Activated CD4-positive, alpha-beta T cell treated with anti-CD3 and anti-CD28 coated beads for 36 hours (primary cell): ENCODE data around the gene MICAL2. TPM values are rescaled to one million over a fixed set of nuclear protein-coding genes. Genes with fewer than 3 reads are reported as not detected.

Experiments used
- ATAC-seq: fragments of 200-7000 bp; cut with Tn5 transposase; one replicate; pipeline ENCODE4 v1.10.0; 2021; ENCODE audit warnings: mild to moderate bottlenecking, moderate library complexity
- CTCF ChIA-PET: fragments of 350-600 bp; sonication (Branson Sonifier 250); formaldehyde crosslinking; loops from one replicate; lab custom pipeline; 2021; ENCODE audit warnings: antibody characterized with exemption; lab: Charles Lee
- POLR2A ChIA-PET: fragments of 350-600 bp; sonication (Branson Sonifier 250); formaldehyde crosslinking; loops from one replicate; lab custom pipeline; 2021; ENCODE audit warnings: antibody characterized with exemption, inconsistent platforms; lab: Charles Lee
- DNase-seq: peaks from one replicate; pipeline ENCODE4 v3.0.0-alpha.2; 2020
- H3K27ac Mint-ChIP-seq: one replicate; pipeline ENCODE4 v1.8.0; 2021; ENCODE audit warnings: mixed read lengths
- H3K27me3 Mint-ChIP-seq: one replicate; pipeline ENCODE4 v1.8.0; 2021; ENCODE audit warnings: mixed read lengths
- H3K36me3 Mint-ChIP-seq: one replicate; pipeline ENCODE4 v1.8.0; 2021; ENCODE audit warnings: low read depth, mixed read lengths
- H3K4me1 Mint-ChIP-seq: one replicate; pipeline ENCODE4 v1.8.0; 2021; ENCODE audit warnings: mixed read lengths
- H3K4me3 Mint-ChIP-seq: one replicate; pipeline ENCODE4 v1.8.0; 2021; ENCODE audit warnings: mild to moderate bottlenecking, moderate library complexity, mixed read lengths
- H3K9me3 Mint-ChIP-seq: one replicate; pipeline ENCODE4 v1.8.0; 2021; ENCODE audit warnings: low read depth, mixed read lengths
- intact Hi-C, 2 experiments: fragments of 100-400 bp; cut with DNase I in 1 of 2; cut with micrococcal nuclease in 1 of 2; formaldehyde crosslinking; loops; one replicate each; pipeline versions ENCODE4 v1.14.2 to v1.15.1; 2022 to 2024; cut with DNase I, micrococcal nuclease
- total RNA-seq, 2 experiments: library from RNA; stranded (reverse); gene quantifications; one replicate each; pipeline ENCODE4 v1.2.3, GENCODE V29; 2021

MICAL2 gene
- total RNA-seq, 2 experiments from 2014 or later = 186 to 207 TPM

DNA sequence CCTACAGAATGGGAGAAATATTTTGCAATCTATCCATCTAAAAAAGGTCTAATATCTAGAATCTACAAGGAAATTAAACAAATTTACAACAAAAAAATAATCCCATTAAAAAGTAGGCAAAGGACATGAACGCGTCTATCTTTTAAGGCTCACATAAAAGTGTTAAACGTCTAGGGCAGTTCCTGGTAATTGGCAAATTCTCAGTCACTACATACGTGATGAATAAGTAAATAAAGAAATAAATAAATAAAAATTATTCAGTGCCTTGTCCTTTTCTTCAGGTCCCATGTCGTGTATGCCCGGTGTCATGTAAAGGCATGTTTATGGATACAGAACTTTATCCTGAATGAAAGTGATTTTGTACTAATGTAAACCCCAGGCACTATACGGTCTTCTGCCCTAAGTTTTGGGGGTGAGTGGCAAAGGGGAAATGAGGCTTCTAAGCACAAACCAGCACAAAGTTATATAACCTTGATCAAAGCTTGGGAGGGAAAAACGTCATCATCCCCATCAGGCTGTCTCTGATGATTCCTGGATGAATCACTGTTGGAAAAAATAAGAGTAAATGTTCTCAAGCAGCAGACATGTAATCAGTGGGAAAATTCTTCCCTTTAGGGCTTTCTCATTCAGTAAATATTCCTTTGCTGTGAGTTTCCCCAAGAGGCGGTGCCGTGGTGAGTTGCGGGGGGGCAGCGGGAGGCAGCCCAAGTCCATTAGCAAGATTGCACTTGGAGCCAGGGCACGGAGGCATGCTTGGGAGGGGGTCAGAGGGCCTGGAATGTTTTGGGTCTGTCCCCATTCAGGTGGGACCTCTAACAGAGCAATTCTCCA, 30.4 kb upstream of the MICAL2 start:
- ChIA-PET POLR2A (no interaction called here), CTCF (interaction anchor here (0.6 kb wide), 1 partner anchor 75 kb away, joined by 4 read pairs; no protein-coding TSS in a partner anchor)
- Mint-ChIP-seq H3K27ac (no peak overlapping the region), H3K4me3 (no peak overlapping the region), H3K4me1 (peaks cover 6% of the 10 kb centered on the region), H3K27me3 (no peaks in the 10 kb centered on the region), H3K36me3 (no peaks in the 10 kb centered on the region), H3K9me3 (no peaks in the 10 kb centered on the region)
- no peak for ATAC-seq
- no peak for DNase-seq
- intact Hi-C loops = no loop called here

DNA sequence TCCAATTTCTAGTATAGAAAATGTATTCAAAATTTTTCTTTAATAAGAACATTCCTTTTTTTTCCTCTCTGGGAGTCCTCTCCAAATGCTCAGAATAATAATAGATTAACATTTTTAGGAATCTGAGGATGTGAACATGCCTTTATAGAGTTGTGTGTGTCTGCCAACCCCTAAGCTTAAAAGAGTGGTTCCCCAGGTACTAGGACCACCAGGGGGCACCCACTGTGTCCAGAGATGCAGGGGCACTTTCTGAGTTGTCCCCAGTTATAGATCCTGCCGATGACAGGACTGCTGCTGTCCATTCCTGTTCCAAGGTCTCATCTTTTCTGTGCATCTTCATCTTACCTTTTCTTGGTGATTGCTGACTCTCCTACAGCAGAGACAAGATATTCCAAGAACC, 27.0 kb upstream of the MICAL2 start:
- ATAC-seq (no peak), DNase-seq (peak; percentile 40)
- Mint-ChIP-seq H3K27ac (no peak overlapping the region), H3K27me3 (no peaks in the 10 kb centered on the region), H3K36me3 (no peaks in the 10 kb centered on the region), H3K4me1 (peaks cover 36% of the 10 kb centered on the region), H3K4me3 (no peak overlapping the region), H3K9me3 (no peaks in the 10 kb centered on the region)
- POLR2A ChIA-PET = no interaction called here
- CTCF ChIA-PET = no interaction called here
- intact Hi-C loops = no loop called here

DNA sequence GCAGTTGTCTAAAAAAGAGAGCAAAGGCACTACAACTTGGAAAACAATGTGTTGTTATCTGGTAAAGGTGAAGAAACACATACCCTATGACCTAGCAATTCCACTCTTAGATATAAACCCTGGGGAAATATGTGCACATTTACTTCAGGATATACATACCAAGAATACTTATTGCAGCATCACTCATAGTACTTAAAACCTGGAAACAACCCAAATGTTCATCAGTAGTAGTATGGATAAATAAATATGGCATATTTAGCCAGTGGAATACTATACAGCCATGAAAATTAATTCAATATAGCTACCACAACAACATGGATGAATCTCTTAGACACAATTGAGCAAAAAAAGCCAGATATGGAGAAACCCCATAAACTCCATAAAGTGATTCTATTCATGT, 26.1 kb upstream of the MICAL2 start:
- no peaks in the 10 kb centered on the region for H3K27me3 Mint-ChIP-seq
- no peak overlapping the region for H3K27ac Mint-ChIP-seq
- H3K9me3 Mint-ChIP-seq = no peaks in the 10 kb centered on the region
- intact Hi-C loops = loop anchor here in 1 of 2 experiments (2.0 kb wide), 1 partner anchor 21 kb away; no protein-coding TSS in a partner anchor
- H3K4me1 Mint-ChIP-seq = peaks cover 44% of the 10 kb centered on the region
- H3K36me3 Mint-ChIP-seq = no peaks in the 10 kb centered on the region
- POLR2A ChIA-PET = no interaction called here
- CTCF ChIA-PET = interaction anchor here (0.6 to 1.0 kb wide), 2 partner anchors 158 to 242 kb away, joined by 3 to 5 read pairs; no protein-coding TSS in a partner anchor
- no peak overlapping the region for H3K4me3 Mint-ChIP-seq
- ATAC-seq = no peak
- no peak for DNase-seq

DNA sequence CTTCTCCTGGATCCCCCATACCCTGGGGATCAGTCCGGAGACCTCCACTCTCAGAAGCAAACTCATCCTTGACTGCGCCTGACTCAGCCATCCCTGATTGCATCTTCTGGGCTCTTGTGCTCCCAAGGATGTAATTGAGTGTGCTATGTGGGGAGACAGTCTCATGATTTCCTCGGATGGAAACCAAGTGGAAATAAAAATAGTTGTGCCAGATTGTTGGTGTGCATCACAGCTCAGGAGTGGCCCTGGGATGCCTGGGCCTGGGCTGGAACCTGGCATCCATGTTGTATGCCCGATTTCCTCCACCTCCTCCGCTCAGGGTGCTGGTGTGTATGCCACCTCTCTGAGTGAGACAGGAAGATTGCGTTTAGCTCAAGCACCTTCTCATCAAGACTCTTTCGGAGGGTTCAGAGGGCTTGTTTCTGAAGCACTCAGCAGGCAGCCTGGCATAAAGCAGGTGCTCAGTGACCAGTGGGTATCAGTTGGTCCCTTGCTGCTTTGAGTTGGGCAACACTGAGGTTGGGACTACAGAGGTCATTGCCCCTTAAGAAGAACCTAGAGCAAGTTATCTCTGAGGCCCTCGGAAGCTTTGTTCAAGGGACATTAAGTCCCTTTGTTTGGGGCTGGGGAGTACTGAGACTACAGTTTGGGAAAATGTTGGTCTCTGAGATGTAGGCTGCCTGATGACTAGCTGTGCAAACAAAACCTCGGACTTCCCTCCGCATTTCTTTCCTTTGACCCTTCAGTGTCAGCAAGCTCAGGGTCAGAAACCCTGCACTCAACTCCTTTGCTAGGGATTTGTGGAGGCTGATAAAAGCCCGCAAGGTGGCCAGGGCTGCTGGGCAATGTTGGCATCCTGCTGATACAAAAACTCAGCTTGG, 24.8 kb upstream of the MICAL2 start:
- Mint-ChIP-seq H3K27ac (no peak overlapping the region), H3K4me1 (peaks cover 52% of the 10 kb centered on the region), H3K4me3 (no peak overlapping the region), H3K27me3 (no peaks in the 10 kb centered on the region), H3K36me3 (no peaks in the 10 kb centered on the region), H3K9me3 (no peaks in the 10 kb centered on the region)
- ATAC-seq (no peak), DNase-seq (no peak)
- intact Hi-C loops = loop anchor here in 1 of 2 experiments (2.0 kb wide), 1 partner anchor 23 kb away; no protein-coding TSS in a partner anchor
- ChIA-PET POLR2A (no interaction called here), CTCF (interaction anchor here (0.6 to 3.3 kb wide), 12 partner anchors 15 to 198 kb away, joined by 3 to 19 read pairs (median 3); no protein-coding TSS in a partner anchor)

- Mint-ChIP-seq H3K27me3 (no peaks in the 10 kb centered on the region), H3K4me3 (no peak overlapping the region), H3K9me3 (no peaks in the 10 kb centered on the region), H3K4me1 (peaks cover 55% of the 10 kb centered on the region), H3K36me3 (no peaks in the 10 kb centered on the region), H3K27ac (peak overlapping the region; percentile 56)
- ATAC-seq = no peak
- ChIA-PET POLR2A (no interaction called here), CTCF (interaction anchor here (0.6 to 3.3 kb wide), 17 partner anchors 9 to 198 kb away, joined by 3 to 19 read pairs (median 4); no protein-coding TSS in a partner anchor)
- no peak for DNase-seq
- intact Hi-C loops = no loop called here
Measured at GRCh38 chr11:12086271-12087074, 23.9 kb upstream of the MICAL2 start.

- ChIA-PET CTCF (interaction anchor here (0.6 to 3.3 kb wide), 14 partner anchors 9 to 337 kb away, joined by 3 to 19 read pairs (median 4); partner anchors contain the start of gene MICAL2), POLR2A (interaction anchor here (0.6 to 1.0 kb wide), 3 partner anchors 19 to 743 kb away, joined by 3 to 8 read pairs (median 4); no protein-coding TSS in a partner anchor)
- ATAC-seq = peak; percentile 86
- intact Hi-C loops = no loop called here
- Mint-ChIP-seq H3K4me3 (no peak overlapping the region), H3K9me3 (no peaks in the 10 kb centered on the region), H3K4me1 (peaks cover 59% of the 10 kb centered on the region), H3K36me3 (no peaks in the 10 kb centered on the region), H3K27me3 (no peaks in the 10 kb centered on the region), H3K27ac (peak overlapping the region; percentile 56)
- DNase-seq = peak; percentile 62
Measured at GRCh38 chr11:12087075-12088004, 23.1 kb upstream of the MICAL2 start.

GRCh38 chr11:12088047-12088481, 22.3 kb upstream of the MICAL2 start:
- peaks cover 59% of the 10 kb centered on the region for H3K4me1 Mint-ChIP-seq
- no peaks in the 10 kb centered on the region for H3K9me3 Mint-ChIP-seq
- no peaks in the 10 kb centered on the region for H3K27me3 Mint-ChIP-seq
- CTCF ChIA-PET = interaction anchor here (0.7 to 3.3 kb wide), 6 partner anchors 11 to 202 kb away, joined by 3 to 19 read pairs (median 6); partner anchors contain the start of gene MICAL2
- ATAC-seq (peak; percentile 34), DNase-seq (peak; percentile 46)
- H3K4me3 Mint-ChIP-seq = no peak overlapping the region
- H3K27ac Mint-ChIP-seq = peak overlapping the region; percentile 58
- intact Hi-C loops = no loop called here
- H3K36me3 Mint-ChIP-seq = no peaks in the 10 kb centered on the region
- POLR2A ChIA-PET = interaction anchor here (0.7 to 1.0 kb wide), 2 partner anchors 62 to 245 kb away, joined by 3 read pairs; no protein-coding TSS in a partner anchor

- CTCF ChIA-PET = interaction anchor here (0.7 to 3.3 kb wide), 5 partner anchors 11 to 201 kb away, joined by 3 to 19 read pairs (median 4); no protein-coding TSS in a partner anchor
- no peak for DNase-seq
- H3K27me3 Mint-ChIP-seq = no peaks in the 10 kb centered on the region
Measured at GRCh38 chr11:12088531-12088930, 21.9 kb upstream of the MICAL2 start.

GRCh38 chr11:12089041-12089440, 21.3 kb upstream of the MICAL2 start:
- H3K27ac Mint-ChIP-seq = no peak overlapping the region
- ChIA-PET POLR2A (no interaction called here), CTCF (interaction anchor here (0.7 to 1.5 kb wide), 4 partner anchors 103 to 201 kb away, joined by 3 to 4 read pairs (median 4); no protein-coding TSS in a partner anchor)
- no peak overlapping the region for H3K4me3 Mint-ChIP-seq
- no peaks in the 10 kb centered on the region for H3K27me3 Mint-ChIP-seq
- H3K36me3 Mint-ChIP-seq = no peaks in the 10 kb centered on the region
- H3K9me3 Mint-ChIP-seq = no peaks in the 10 kb centered on the region
- intact Hi-C loops = no loop called here
- ATAC-seq (no peak), DNase-seq (no peak)
- peaks cover 56% of the 10 kb centered on the region for H3K4me1 Mint-ChIP-seq

More at GRCh38 chr11:12088531-12088930, 21.9 kb upstream of the MICAL2 start:
- Mint-ChIP-seq H3K36me3 (no peaks in the 10 kb centered on the region), H3K4me1 (peaks cover 59% of the 10 kb centered on the region), H3K9me3 (no peaks in the 10 kb centered on the region), H3K4me3 (no peak overlapping the region), H3K27ac (no peak overlapping the region)
- POLR2A ChIA-PET = interaction anchor here (0.7 kb wide), 1 partner anchor 246 kb away, joined by 3 read pairs; no protein-coding TSS in a partner anchor
- intact Hi-C loops = no loop called here
- ATAC-seq = no peak
